Measurements from ENCODE around the gene LILRB3. TPM values are rescaled to one million over a fixed set of nuclear protein-coding genes. Genes with fewer than 3 reads are reported as not detected.
A peak's percentile ranks its signal among the peaks of the same experiment; 100 is the strongest.

Gene LILRB3
- total and polyA plus RNA-seq, 2 experiments from 2014 or later, result not detected

GRCh38 chr19:54169149-54169740, 53.6 kb downstream of the LILRB3 start:
- DNase-seq (ENCODE audit: low spot score), result peak; percentile 18
- ATAC-seq, result no peak

More at GRCh38 chr19:54169149-54169740, 53.6 kb downstream of the LILRB3 start:
- TF ChIP-seq ZNF114 (CRISPR knock-in tag; IDR thresholded peaks at IDR 0.05) (no peak), CTCF (conservative IDR thresholded peaks at IDR 0.05; ENCODE audit: low read depth in 2 of 2) (no peak), POLR2AphosphoS5 (IDR thresholded peaks at IDR 0.05; ENCODE audit: low read depth) (no peak), EZH2phosphoT487 (IDR thresholded peaks at IDR 0.05; ENCODE audit: unreplicated experiment) (no peak), NANOG (IDR thresholded peaks at IDR 0.05; ENCODE audit: borderline replicate concordance) (no peak), ZNF331 (CRISPR knock-in tag; IDR thresholded peaks at IDR 0.05; ENCODE audit: low read depth) (no peak), ETS1 (IDR thresholded peaks at IDR 0.05) (no peak), CREB1 (CRISPR knock-in tag; IDR thresholded peaks at IDR 0.05; ENCODE audit: low read depth) (no peak), JUNB (IDR thresholded peaks at IDR 0.05; ENCODE audit: unreplicated experiment) (no peak), EZH2 (IDR thresholded peaks at IDR 0.05; ENCODE audit: low read depth, unreplicated experiment) (no peak), ZNF462 (CRISPR knock-in tag; IDR thresholded peaks at IDR 0.05) (no peak), REST (IDR thresholded peaks at IDR 0.05; ENCODE audit: unreplicated experiment) (no peak), STAT1 (IDR thresholded peaks at IDR 0.05; ENCODE audit: unreplicated experiment) (no peak)
- H3K4me2 ChIP-seq, result no peak overlapping the region
- H4K20me1 ChIP-seq (replicated peaks; ENCODE audit: insufficient read depth), result no peaks in the 10 kb centered on the region
- no peak overlapping the region for H3K4me3 ChIP-seq
- Mint-ChIP-seq H3K27ac (no peak overlapping the region), H3K4me3 (no peak overlapping the region), H3K36me3 (ENCODE audit: low read depth) (peaks cover under 1% of the 10 kb centered on the region; the same call in 1 of the 3 replicates), H3K9me3 (no peaks in the 10 kb centered on the region; the same call in 1 of the 3 replicates), H3K27me3 (ENCODE audit: insufficient read depth, low read depth, poor library complexity) (peaks cover 28% of the 10 kb centered on the region), H3K4me1 (peaks cover 18% of the 10 kb centered on the region)
- H2AFZ ChIP-seq, result no peak overlapping the region
- no peaks in the 10 kb centered on the region for H3K79me2 ChIP-seq (replicated peaks; ENCODE audit: insufficient read depth)
- H3K27me3 ChIP-seq (ENCODE audit: insufficient read depth), result no peaks in the 10 kb centered on the region
- H3K4me1 ChIP-seq (ENCODE audit: insufficient read depth), result peaks cover 2% of the 10 kb centered on the region; the same call in 1 of the 2 replicates
- no peaks in the 10 kb centered on the region for H3K36me3 ChIP-seq (ENCODE audit: insufficient read depth)
- H3K27ac ChIP-seq (ENCODE audit: low read depth), result no peak overlapping the region
- H3K9me2 ChIP-seq (ENCODE audit: insufficient read depth), result no peaks in the 10 kb centered on the region
- peaks cover 18% of the 10 kb centered on the region for H3F3A ChIP-seq (replicated peaks; ENCODE audit: low read depth)

All from GM23338 (cell line).